GM12801 (cell line): ENCODE data around the gene FBXO8.

Source experiments
- CTCF ChIP-seq: IDR thresholded peaks from one replicate; pipeline ENCODE4 v1.5.1; 2011; ENCODE audit warnings: control low read depth; ENCODE audit not compliant: insufficient read length; ENCODE audit errors: extremely low read depth

FBXO8 gene

GRCh38 chr4:174304664-174305063 is 21.2 kb upstream of the FBXO8 start:
- no peak for TF ChIP-seq CTCF

- no peak for TF ChIP-seq CTCF
These were observed 20.2 kb upstream of the FBXO8 start for GRCh38 chr4:174303687-174304086.

GRCh38 chr4:174292473-174292872 is 9.0 kb upstream of the FBXO8 start:
- TF ChIP-seq CTCF: no peak

- no peak for TF ChIP-seq CTCF
These were observed 3.4 kb upstream of the FBXO8 start for GRCh38 chr4:174286870-174287269.

- no peak for TF ChIP-seq CTCF
These were observed 1.0 kb upstream of the FBXO8 start for GRCh38 chr4:174284487-174284886.

GRCh38 chr4:174282836-174283506 is 496 bp downstream of the FBXO8 start:
- no peak for TF ChIP-seq CTCF

GRCh38 chr4:174281901-174282300 is 1.6 kb downstream of the FBXO8 start:
- TF ChIP-seq CTCF: no peak

- no peak for TF ChIP-seq CTCF
These were observed 2.2 kb downstream of the FBXO8 start for GRCh38 chr4:174281182-174281737.
